NB4 (cell line): ENCODE data around the gene RTKN2.

Experiments used
- DNase-seq: peaks from one replicate; pipeline ENCODE4 v3.0.0; 2010; ENCODE audit warnings: low read depth
- H3K4me3 ChIP-seq: one replicate; pipeline ENCODE4 v1.5.1; 2011; ENCODE audit warnings: mild to moderate bottlenecking, low read depth, low read length, moderate library complexity
- MYC ChIP-seq: IDR thresholded peaks from 2 replicates; pipeline ENCODE4 v1.6.1; 2011; ENCODE audit warnings: low read depth, low read length
- POLR2A ChIP-seq: IDR thresholded peaks from 2 replicates; pipeline ENCODE4 v1.6.1; 2011; ENCODE audit warnings: mild to moderate bottlenecking; ENCODE audit not compliant: insufficient read length; ENCODE audit errors: extremely low read depth
- TF ChIP-seq, protein P1 (sequence below): IDR thresholded peaks from one replicate; pipeline ENCODE4 v1.5.1; 2012; ENCODE audit warnings: low read depth, low read length
- TF ChIP-seq, protein P2 (sequence below): IDR thresholded peaks from 2 replicates; pipeline ENCODE4 v1.6.1; 2011; ENCODE audit warnings: low read depth, low read length

The RTKN2 gene

GRCh38 chr10:62266147-62266546 is 2.5 kb downstream of the RTKN2 start:
- TF ChIP-seq, protein P1, sequence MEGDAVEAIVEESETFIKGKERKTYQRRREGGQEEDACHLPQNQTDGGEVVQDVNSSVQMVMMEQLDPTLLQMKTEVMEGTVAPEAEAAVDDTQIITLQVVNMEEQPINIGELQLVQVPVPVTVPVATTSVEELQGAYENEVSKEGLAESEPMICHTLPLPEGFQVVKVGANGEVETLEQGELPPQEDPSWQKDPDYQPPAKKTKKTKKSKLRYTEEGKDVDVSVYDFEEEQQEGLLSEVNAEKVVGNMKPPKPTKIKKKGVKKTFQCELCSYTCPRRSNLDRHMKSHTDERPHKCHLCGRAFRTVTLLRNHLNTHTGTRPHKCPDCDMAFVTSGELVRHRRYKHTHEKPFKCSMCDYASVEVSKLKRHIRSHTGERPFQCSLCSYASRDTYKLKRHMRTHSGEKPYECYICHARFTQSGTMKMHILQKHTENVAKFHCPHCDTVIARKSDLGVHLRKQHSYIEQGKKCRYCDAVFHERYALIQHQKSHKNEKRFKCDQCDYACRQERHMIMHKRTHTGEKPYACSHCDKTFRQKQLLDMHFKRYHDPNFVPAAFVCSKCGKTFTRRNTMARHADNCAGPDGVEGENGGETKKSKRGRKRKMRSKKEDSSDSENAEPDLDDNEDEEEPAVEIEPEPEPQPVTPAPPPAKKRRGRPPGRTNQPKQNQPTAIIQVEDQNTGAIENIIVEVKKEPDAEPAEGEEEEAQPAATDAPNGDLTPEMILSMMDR = no peak
- no peak for TF ChIP-seq MYC
- TF ChIP-seq, protein P2, sequence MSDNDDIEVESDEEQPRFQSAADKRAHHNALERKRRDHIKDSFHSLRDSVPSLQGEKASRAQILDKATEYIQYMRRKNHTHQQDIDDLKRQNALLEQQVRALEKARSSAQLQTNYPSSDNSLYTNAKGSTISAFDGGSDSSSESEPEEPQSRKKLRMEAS = no peak
- TF ChIP-seq POLR2A = no peak
- DNase-seq = no peak
- no peak overlapping the region for H3K4me3 ChIP-seq

- DNase-seq = peak; percentile 76
- TF ChIP-seq, protein P1 = peak; percentile 59
- TF ChIP-seq MYC = no peak
Observed at GRCh38 chr10:62264702-62265436, 3.8 kb downstream of the RTKN2 start.

GRCh38 chr10:62264126-62264525 is 4.5 kb downstream of the RTKN2 start:
- no peak overlapping the region for H3K4me3 ChIP-seq
- DNase-seq = no peak
- TF ChIP-seq, protein P1 = no peak
- no peak for TF ChIP-seq MYC
- no peak for TF ChIP-seq POLR2A
- TF ChIP-seq, protein P2 = no peak

More at GRCh38 chr10:62264702-62265436, 3.8 kb downstream of the RTKN2 start:
- no peak overlapping the region for H3K4me3 ChIP-seq

GRCh38 chr10:62261666-62262065 is 7.0 kb downstream of the RTKN2 start:
- TF ChIP-seq MYC (no peak), POLR2A (no peak)
- TF ChIP-seq, protein P1 = no peak
- TF ChIP-seq, protein P2 = no peak
- H3K4me3 ChIP-seq = no peak overlapping the region
- DNase-seq = no peak

GRCh38 chr10:62259998-62260397 is 8.6 kb downstream of the RTKN2 start:
- no peak for TF ChIP-seq MYC
- TF ChIP-seq, protein P2 = no peak
- TF ChIP-seq POLR2A = no peak
- TF ChIP-seq, protein P1 = no peak
- no peak overlapping the region for H3K4me3 ChIP-seq
- no peak for DNase-seq

DNA sequence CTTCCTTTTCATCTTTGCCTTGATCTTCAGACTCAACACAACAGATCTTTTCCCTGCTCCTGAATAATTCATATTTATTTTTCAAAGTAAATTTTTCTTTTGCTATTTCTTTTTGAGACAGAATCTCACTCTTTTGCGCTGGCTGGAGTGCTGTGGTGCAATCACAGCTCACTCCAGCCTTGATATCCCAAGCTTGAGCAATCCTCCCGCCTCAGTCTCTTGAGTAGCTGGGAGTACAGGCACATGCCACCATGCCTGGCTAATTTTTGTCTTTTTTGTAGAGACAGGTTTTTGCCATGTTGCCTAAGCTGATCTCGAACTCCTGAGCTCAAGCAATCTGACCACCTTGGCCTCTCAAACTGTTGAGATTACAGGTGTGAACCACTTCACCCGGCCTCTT is 9.2 kb downstream of the RTKN2 start:
- TF ChIP-seq, protein P2 = no peak
- TF ChIP-seq, protein P1 = no peak
- TF ChIP-seq MYC (no peak), POLR2A (no peak)

More for the DNA sequence above, 9.2 kb downstream of the RTKN2 start:
- no peak overlapping the region for H3K4me3 ChIP-seq
- no peak for DNase-seq
